ENCODE results near the gene LPCAT1. TPM values are rescaled to one million over a fixed set of nuclear protein-coding genes. Genes with fewer than 3 reads are reported as not detected.

LPCAT1 gene
- total RNA-seq, 1 experiment from 2014 or later, result 31.2 TPM

DNA sequence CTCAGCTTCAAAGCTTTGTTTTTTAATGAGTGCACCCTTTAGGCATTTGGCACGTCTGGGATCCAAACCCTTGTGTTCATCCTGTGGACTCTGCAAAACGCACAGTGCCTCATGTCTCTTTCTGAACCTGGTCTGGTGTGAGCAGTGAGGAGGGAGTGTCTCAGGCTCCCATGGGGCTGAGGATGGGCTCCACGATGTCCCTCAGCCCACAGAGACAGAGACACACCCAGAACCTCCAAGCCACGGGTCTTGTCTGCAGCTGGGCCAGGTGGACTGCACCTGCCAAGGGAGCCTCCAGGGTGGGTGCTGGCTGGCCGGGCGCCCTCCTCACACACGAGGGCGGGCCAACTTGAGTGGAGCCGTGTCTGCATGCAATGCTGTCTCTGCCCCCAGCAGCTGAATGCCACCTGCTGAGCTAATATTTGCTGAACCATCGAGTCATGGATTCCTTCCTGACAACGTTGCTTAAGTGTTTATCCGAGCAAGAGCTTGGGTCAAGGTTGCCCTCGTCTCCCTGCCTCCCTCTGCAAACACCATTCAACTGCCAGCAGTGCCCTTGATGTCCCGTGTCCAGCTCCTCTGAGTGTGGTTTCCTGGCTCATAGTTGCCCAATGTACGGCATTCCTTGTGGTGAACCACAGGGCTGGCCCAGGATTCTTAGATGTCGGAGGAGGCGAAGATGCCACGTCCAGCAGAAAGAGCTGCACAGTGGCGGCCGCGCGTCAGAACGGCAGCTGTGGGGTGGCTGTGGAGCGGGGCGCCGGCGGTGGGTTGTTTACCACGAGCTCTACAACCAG lies 31.4 kb upstream of the LPCAT1 start:
- peak; percentile 98 for DNase-seq (ENCODE audit: low spot score)

- no peak for DNase-seq (ENCODE audit: low spot score)
These were observed 30.7 kb upstream of the LPCAT1 start for GRCh38 chr5:1554410-1554967.

DNA sequence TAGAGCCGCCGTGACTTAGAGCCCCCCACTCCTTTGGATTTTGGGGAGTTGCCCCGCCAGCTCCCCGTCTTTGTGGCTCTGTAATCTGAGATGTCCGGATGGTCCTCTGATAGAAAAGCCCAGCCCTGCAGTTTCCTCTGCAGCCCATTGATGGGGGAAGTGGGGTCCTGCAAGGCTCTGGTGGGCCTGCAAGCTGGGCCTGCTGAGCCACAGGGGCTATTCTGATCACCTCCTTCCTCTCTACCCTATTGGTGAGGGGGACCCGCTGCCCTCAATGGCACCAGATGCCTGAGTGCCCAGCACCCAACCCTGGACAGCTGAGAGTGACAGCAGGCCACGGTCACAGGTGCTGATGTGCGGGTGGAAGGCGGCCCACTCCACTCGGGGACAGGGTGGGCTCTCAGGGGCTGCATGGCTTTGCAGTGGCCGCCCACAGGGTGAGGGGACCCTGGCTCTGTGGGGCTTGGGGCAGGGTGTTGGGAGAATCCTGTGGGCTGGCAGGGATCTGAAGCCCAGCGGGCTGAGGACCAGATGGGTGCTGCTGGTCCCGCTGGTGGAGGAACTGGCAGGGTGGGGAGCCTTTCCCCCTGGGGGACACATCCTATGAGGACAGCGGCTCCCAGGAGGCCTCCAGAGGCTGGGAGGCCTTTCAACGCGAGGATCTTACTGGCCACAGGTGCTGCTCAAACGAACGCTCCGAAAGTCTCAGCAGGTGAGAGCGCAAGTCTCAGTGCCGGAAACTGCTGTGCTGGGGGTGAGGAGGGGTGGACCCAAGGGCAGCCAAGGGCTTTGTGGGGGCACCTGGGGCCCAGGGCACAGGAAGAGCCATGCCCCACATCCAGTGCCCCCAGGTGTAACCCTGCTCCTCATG lies 30.0 kb upstream of the LPCAT1 start:
- no peak for DNase-seq (ENCODE audit: low spot score)

DNA sequence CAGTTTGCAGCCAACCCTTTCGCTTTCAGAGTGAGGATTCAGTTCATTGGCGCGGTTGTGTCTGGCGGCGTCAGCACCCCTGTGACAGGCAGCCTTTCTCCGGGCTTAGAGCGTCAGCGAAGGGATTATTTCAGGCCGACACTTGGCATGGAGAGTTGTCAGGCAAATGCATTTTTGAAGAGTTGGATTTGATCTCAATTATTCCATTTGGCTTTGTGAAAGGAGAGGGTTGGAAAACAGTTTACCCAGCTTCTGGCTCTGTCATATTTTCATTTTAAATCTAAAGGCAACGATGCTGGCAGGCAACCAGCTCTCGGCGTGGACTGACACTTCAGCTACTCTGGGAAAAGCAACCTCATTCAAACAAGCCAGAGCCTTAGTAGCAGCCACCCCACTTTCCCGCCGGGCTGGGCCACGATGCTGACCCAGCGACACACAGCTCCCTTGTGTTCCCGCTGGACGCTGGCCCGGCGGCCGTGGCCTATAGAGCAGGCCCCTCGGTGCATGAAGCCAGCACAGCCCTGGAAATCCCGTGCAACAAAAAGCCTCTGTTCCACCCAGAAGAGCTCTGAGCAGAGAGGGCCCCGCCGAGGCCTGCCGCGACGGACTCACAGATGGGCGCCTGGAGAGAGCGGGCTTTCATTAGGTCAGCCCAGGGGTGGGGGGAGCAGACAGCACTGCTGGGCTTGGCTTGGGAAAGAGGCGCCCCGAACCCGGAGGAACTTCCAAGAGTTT lies 28.9 kb upstream of the LPCAT1 start:
- no peak for DNase-seq (ENCODE audit: low spot score)

- DNase-seq (ENCODE audit: low spot score), result no peak
These were observed 27.9 kb upstream of the LPCAT1 start for GRCh38 chr5:1551426-1552301.

DNA sequence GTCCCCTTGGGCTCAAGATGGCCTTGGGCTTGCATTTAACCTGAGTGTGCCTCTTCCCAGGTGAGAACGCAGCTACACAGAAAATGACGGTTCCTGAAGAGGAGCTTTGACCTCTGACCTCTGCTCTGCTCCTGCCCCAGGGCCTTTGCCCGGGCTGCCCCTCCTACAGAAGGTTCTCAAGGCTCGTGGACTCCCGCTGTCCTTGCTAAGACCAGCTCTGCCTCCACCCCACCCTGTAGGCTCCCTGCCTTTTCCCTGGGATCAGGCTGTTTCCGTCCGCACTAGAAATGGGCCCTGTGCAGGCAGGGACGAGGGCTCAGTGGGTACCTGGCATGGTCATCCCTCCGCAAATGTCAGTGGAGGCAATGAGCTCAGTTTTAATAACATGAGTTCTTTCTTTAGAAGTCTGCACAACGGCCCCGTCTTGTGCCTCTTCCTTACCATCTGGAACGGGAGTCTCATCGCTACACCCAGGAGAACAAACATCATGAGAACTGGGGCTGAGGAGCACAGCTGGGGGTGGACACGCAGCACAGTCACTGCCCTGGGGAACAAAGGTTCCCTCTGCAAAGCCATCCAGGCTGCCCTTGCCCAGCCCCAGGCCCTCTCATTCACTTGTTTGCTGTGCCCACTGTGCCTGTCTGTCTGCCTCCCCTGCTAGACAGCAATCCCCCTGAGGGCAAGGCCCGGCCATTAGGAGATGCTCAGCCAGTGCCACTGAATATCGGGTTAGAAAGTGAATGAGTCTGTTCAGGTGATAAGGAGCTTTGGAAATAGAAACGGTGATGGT lies 26.7 kb upstream of the LPCAT1 start:
- DNase-seq (ENCODE audit: low spot score), result no peak

DNA sequence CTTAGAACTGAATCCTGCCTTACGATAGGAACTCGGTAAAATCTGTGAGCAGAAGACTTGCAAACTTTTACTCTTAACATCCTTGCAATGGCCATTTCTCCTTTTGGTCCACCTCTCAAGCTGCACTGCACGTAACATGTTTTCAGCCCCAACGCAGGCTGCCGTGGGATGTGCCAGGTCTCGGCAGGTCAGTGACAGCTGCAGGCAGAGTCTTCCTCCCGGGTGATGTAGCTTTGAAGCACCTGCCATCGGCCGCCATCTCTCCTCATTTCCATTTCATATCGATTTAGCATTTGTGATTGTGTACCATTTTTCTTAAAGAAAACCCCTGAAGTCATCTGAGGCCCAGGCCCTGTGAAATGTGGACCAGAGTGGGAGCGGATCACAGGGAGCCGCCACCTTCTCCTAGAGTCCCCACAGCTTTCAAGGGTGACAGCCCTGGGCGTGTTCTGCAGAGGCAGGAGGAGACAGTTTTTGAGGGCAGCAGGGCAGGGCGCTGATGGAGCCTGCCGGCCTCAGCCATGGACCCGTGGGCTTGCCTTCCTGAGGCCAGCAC lies 25.8 kb upstream of the LPCAT1 start:
- DNase-seq (ENCODE audit: low spot score), result no peak

- DNase-seq (ENCODE audit: low spot score), result no peak
These were observed 25.1 kb upstream of the LPCAT1 start for GRCh38 chr5:1548702-1549474.

GRCh38 chr5:1547655-1548054 lies 23.9 kb upstream of the LPCAT1 start:
- DNase-seq (ENCODE audit: low spot score), result no peak

- no peak for DNase-seq (ENCODE audit: low spot score)
These were observed 23.5 kb upstream of the LPCAT1 start for GRCh38 chr5:1547236-1547635.

DNA sequence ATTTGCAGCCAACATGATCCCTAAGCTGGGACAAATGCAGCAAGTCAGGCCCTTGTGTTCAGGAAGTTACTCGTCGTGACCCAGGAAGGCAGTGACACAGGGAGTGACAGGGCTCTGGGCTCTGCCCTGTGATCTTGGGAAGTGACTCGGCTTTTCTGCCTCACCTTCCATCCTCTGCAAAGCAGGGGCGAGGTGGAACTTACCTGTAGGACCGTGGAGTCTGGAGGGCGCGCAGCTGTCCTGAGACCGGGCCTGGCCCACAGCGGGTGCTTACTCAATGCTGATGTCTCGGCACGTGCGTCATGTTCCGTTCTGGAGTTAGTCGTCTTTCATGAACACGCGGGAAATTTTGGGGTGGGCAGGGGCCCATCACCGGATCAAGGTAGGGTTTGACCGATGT lies 22.8 kb upstream of the LPCAT1 start:
- no peak for DNase-seq (ENCODE audit: low spot score)

- DNase-seq (ENCODE audit: low spot score), result no peak
These were observed 22.1 kb upstream of the LPCAT1 start for GRCh38 chr5:1545805-1546355.

DNA sequence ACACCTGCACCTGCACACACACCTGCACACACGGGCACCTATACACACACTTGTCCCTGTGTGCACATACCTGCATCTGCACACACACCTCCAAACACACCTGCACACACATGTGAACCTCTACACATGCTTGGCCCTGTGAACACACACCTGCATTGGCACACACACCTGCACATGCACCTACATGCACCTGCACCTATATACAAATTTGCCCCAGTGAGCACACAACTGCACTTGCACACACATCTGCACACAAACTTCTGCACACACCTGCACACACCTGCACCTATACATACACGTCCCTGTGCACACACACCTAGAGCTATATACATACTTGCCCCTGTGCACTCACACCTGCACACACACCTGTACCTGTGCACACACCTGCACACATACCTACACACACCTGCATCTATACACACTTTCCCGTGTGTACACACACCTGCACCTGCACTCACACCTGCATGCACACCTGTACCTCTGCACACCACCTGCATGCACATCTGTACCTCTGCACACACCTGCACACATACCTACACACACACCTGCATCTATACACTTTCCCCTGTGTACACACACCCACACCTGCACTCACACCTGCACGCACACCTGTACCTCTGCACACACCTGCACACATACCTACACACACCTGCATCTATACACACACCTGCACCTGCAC lies 21.5 kb upstream of the LPCAT1 start:
- DNase-seq (ENCODE audit: low spot score), result no peak

GRCh38 chr5:1544294-1544961 lies 20.7 kb upstream of the LPCAT1 start:
- no peak for DNase-seq (ENCODE audit: low spot score)

- no peak for DNase-seq (ENCODE audit: low spot score)
These were observed 19.9 kb upstream of the LPCAT1 start for GRCh38 chr5:1543398-1544293.

DNA sequence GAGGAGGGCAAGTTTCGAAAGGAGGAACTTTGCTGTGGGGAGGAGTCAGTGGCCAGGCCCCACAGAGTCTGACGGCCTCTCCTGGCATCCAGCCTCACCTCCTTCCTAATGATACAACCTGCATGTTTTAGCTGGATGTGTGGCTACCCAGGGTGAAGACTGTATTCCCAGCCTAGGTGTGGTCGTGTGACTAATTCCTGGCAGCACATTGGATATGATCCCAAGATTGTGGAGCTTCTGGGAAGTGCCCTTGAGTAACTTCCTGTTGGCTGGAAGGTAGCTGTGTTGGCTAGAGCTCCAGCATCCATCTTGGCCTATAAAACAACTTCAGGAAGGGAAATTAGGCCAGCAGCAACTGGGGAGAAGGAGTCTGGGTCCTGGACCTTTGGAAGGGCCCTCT lies 19.0 kb upstream of the LPCAT1 start:
- DNase-seq (ENCODE audit: low spot score), result peak; percentile 97
